GM21515 (cell line): ENCODE measurements around the gene AFAP1L2.

Source experiments
- ATAC-seq: cut with Tn5 transposase; IDR thresholded peaks from one replicate; pipeline ENCODE4 v1.9.1; 2021; ENCODE audit not compliant: unreplicated experiment

AFAP1L2 gene

DNA sequence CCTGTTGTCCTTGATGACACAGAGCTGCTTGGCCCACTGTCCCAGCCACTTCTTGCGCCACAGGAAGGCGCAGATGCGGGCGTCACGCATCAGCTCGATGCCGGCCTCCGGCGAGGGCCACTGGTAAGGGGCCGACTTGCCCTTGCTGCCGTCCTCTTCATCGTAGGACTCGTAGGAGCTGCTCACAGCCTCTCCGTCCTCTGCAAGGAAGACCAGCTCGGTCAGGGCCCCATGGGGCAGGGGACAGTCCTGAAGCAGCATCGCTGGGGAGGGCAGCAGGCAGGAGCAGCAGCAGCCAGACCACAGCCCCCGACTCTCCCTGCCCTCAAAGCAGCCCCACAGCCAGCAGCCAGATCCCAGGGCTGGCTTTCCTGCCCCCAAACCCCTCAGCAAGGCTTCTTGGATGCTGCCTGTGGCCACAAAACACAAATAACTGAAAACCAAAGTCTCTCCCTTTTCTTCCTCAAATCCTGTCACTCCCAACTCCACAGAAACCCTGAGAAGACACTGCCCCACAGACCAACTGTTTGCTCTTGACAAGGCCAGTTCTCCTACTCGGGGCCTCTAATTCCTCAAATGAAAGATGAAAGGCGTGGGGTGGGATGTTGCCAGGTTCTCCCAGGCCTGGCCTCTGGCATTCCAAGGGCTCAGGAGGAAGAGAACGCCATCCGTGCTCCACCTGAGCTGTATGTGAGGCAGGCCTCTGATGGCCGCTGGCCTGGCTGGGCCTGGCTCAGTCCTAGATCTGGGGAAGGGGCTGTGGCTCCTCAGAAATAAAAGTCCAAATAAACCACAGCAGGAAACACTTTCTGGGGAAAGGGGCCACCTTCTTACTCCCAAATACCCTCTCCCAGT, 88.5 kb downstream of the AFAP1L2 start:
- ATAC-seq, result no peak

DNA sequence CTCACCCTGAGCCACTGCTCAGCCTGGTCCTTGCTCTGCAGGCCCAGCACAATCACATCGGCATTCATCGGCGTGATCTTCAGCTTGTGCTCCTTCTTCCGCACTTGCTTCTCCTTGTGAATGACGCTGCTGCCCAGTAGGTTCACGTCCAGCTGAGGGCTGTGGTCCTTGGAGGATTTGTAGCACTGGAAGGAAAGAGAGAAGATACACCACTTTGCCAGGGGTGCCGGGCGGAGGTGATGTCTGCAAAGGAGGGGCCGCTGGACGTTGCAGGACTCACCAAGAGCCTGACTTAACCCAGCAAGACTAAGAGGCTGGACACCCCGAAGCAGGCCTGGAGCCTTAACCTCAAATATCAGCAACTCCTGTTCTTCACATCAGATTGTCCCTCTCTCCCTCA, 90.4 kb downstream of the AFAP1L2 start:
- ATAC-seq, result no peak

- ATAC-seq, result no peak
Measured at GRCh38 chr10:114313139-114313538, 91.2 kb downstream of the AFAP1L2 start.

- ATAC-seq, result no peak
Measured at GRCh38 chr10:114311496-114312209, 92.6 kb downstream of the AFAP1L2 start.

DNA sequence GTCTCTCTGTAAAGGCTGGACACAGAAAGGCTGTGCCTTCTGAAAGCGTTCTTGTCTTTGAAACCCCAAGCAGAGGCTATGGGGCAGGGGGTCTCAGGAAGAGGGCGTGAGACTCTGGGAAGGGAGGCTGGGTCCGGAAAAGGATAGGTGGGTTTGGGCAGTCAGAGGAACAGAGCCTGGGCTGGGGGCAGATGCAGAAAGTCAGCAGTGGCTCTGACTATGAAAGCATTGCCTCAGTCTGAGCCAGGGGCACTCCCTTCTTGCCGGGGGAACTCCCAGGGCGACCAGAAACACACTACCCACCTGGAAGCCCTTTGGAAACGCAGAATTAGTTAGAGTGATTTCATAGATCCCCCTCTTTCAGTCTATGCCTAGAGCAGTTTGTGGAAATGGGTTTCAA, 93.3 kb downstream of the AFAP1L2 start:
- no peak for ATAC-seq

- no peak for ATAC-seq
Measured at GRCh38 chr10:114310346-114310745, 94.0 kb downstream of the AFAP1L2 start.

GRCh38 chr10:114309364-114309651, 95.0 kb downstream of the AFAP1L2 start:
- ATAC-seq, result no peak

GRCh38 chr10:114308531-114309363, 95.6 kb downstream of the AFAP1L2 start:
- ATAC-seq, result no peak

- ATAC-seq, result no peak
Measured at GRCh38 chr10:114307731-114308130, 96.6 kb downstream of the AFAP1L2 start.

GRCh38 chr10:114306116-114306973, 98.0 kb downstream of the AFAP1L2 start:
- ATAC-seq, result no peak

DNA sequence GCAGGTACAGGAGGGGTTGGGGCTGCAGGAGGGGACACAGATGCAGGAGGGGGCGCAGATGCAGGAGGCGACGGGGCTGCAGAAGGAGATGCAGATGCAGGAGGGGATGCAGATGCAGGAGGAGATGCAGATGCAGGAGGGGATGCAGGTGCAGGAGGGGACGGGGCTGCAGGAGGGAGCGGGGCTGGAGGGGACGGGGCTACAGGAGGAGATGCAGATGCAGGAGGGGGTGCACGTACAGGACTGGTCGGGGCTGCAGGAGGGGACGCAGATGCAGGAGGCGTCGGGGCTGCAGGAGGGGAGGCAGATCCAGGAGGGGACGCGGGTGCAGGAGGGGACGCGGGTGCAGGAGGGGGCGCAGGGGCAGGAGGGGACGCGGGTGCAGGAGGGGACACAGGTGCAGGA, 98.8 kb downstream of the AFAP1L2 start:
- no peak for ATAC-seq

GRCh38 chr10:114304571-114305421, 99.5 kb downstream of the AFAP1L2 start:
- ATAC-seq, result peak; percentile 69

GRCh38 chr10:114304017-114304570, 100.2 kb downstream of the AFAP1L2 start:
- ATAC-seq, result peak; percentile 81

DNA sequence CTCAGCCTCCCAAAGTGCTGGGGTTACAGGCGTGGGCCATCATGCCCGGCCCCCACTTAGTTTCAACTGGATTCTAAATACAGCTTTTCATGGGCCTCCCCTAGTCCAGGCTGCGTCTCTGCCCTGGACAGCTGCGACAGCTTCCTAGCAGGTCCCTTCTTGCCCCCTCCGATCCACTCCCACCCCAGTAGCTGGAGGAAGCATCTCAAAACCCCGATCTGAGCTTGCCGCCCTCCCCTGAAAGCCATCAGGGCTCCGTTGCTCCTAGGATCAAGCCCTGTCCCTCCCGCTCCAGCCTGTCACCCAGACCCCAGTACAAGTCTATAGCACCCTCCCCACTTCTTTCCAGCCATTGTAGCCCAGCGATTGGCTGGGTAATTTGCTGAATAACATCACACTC, 100.7 kb downstream of the AFAP1L2 start:
- no peak for ATAC-seq

DNA sequence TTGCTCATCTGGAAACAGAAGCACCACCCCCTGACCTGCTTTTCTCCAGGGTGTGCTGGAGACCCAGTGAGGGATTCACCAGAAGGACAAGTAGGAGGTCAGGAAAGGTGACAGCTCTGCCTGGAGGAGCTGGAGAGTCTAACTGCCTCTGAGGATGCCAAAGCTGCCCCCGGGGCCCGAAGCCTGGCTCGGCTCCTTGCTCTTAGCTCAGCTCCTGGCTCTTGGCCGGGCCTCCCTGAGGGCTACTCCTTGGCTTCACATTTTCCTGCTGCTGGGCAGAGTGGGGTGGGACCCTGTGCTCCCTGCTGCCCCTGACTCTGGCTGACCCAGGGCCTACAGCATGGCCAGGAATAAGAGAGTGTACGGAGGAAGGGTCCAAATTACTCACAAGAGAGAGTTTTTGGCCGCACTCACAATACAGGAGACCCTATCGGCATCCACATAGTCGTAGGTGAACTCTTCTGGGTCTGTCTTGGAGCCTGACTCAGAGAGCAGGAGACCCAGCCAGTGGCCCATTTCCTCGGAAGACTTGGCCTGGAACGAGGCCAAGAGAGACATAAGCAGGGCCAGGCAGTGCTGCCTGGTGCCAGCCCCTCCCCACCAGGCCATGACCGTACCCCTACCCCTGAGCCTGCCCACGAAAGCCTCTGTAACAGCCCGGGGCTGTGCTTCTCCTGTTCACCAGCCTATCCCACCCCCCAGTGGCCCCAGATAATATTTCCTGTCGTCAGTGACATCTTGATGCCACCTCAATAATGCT, 102.2 kb downstream of the AFAP1L2 start:
- no peak for ATAC-seq

GRCh38 chr10:114301177-114301576, 103.1 kb downstream of the AFAP1L2 start:
- ATAC-seq, result no peak

- no peak for ATAC-seq
Measured at GRCh38 chr10:114300036-114300645, 104.2 kb downstream of the AFAP1L2 start.

- ATAC-seq, result no peak
Measured at GRCh38 chr10:114297136-114297705, 107.1 kb downstream of the AFAP1L2 start.
